H1 (cell line): ENCODE results near the gene CCDC78. TPM values are rescaled to one million over a fixed set of nuclear protein-coding genes. Genes with fewer than 3 reads are reported as not detected.
A peak's percentile ranks its signal among the peaks of the same experiment; 100 is the strongest.

Experiments
- CTCF ChIA-PET: fragments of 300-600 bp; sonication (Branson Sonifier 250); formaldehyde crosslinking; loops from one replicate; lab custom pipeline; 2021; ENCODE audit not compliant: partially characterized antibody; lab: Charles Lee
- POLR2A ChIA-PET: fragments of 300-600 bp; sonication (Branson Sonifier 250); formaldehyde crosslinking; loops from one replicate; lab custom pipeline; 2021; ENCODE audit warnings: inconsistent platforms; ENCODE audit not compliant: partially characterized antibody; lab: Charles Lee
- DNase-seq, 2 experiments: peaks; one replicate each; pipeline versions ENCODE4 v3.0.0 to v3.0.0-alpha.2; 2010 to 2022; ENCODE audit warnings: low spot score in 2 of 2, low read depth in 1 of 2, mixed read lengths in 1 of 2
- FAIRE-seq: peaks from 2 replicates; lab custom pipeline; 2011; peaks lifted over from hg19 to GRCh38; lab: Jason Lieb, UNC
- H2AFZ ChIP-seq: 2 replicates; pipeline ENCODE4 v1.8.1; 2012; ENCODE audit warnings: low read length, inconsistent platforms
- H2AK5ac ChIP-seq: 2 replicates; pipeline ENCODE4 v1.6.1; 2013; ENCODE audit warnings: low read depth, low read length
- H2BK120ac ChIP-seq: replicated peaks from 2 replicates; pipeline ENCODE3; 2013; ENCODE audit warnings: low read depth, low read length, inconsistent platforms
- H2BK12ac ChIP-seq: 2 replicates; pipeline ENCODE4 v1.6.1; 2013; ENCODE audit warnings: low read depth, low read length
- H2BK15ac ChIP-seq: 2 replicates; pipeline ENCODE4 v1.6.1; 2013; ENCODE audit warnings: low read length
- H2BK20ac ChIP-seq: 2 replicates; pipeline ENCODE4 v1.6.1; 2013; ENCODE audit warnings: low read length
- H2BK5ac ChIP-seq: 2 replicates; pipeline ENCODE4 v1.6.1; 2013; ENCODE audit warnings: low read depth, low read length
- H3K14ac ChIP-seq: 2 replicates; pipeline ENCODE4 v1.6.1; 2013; ENCODE audit warnings: inconsistent platforms; ENCODE audit not compliant: insufficient read length
- H3K18ac ChIP-seq: 2 replicates; pipeline ENCODE4 v1.6.1; 2013; ENCODE audit warnings: low read length; ENCODE audit errors: extremely low read depth
- H3K23ac ChIP-seq: 2 replicates; pipeline ENCODE4 v1.6.1; 2013; ENCODE audit warnings: inconsistent platforms; ENCODE audit not compliant: insufficient read length
- H3K23me2 ChIP-seq: 2 replicates; pipeline ENCODE4 v1.6.1; 2013; ENCODE audit warnings: low read depth, low read length
- H3K27ac ChIP-seq: 2 replicates; pipeline ENCODE4 v1.6.1; 2011; ENCODE audit warnings: low read depth, low read length, inconsistent platforms
- H3K27me3 ChIP-seq, 4 experiments: replicated peaks in 1 of 4; 1 replicate in 1 of 4; 2 replicates in 3 of 4; pipeline versions ENCODE4 v1.6.1 to v1.8.1; 2011 to 2013; ENCODE audit warnings: low read length in 3 of 4, mild to moderate bottlenecking in 3 of 4, inconsistent platforms in 2 of 4, mixed read lengths in 2 of 4, moderate library complexity in 1 of 4; ENCODE audit not compliant: control insufficient read depth in 3 of 4, insufficient read depth in 3 of 4; ENCODE audit errors: extremely low read depth in 1 of 4
- H3K36me3 ChIP-seq, 4 experiments: 2 replicates each; pipeline versions ENCODE4 v1.6.1 to v1.8.1; 2011 to 2013; ENCODE audit warnings: mild to moderate bottlenecking in 4 of 4, low read length in 3 of 4, moderate library complexity in 2 of 4, control low read depth in 1 of 4, inconsistent platforms in 1 of 4; ENCODE audit not compliant: insufficient read depth in 4 of 4, control insufficient read depth in 2 of 4
- H3K4ac ChIP-seq: replicated peaks from 2 replicates; pipeline ENCODE3; 2013; ENCODE audit warnings: low read length, low read depth, mixed read lengths, inconsistent platforms; ENCODE audit not compliant: insufficient read length
- H3K4me1 ChIP-seq, 4 experiments: replicated peaks in 1 of 4; 1 replicate in 1 of 4; 2 replicates in 3 of 4; pipeline versions ENCODE4 v1.6.1 to v1.8.1; 2011 to 2013; ENCODE audit warnings: low read length in 3 of 4, inconsistent platforms in 2 of 4, mixed read lengths in 1 of 4; ENCODE audit not compliant: insufficient read depth in 4 of 4, control insufficient read depth in 3 of 4
- H3K4me2 ChIP-seq, 2 experiments: 2 replicates each; pipeline versions ENCODE4 v1.6.1 to v1.8.1; 2011 to 2013; ENCODE audit warnings: low read depth in 2 of 2, low read length in 2 of 2, control low read depth in 1 of 2, inconsistent platforms in 1 of 2, mild to moderate bottlenecking in 1 of 2; ENCODE audit not compliant: insufficient read depth in 1 of 2
- H3K4me3 ChIP-seq, 4 experiments: fragments of 200-600, 300-600 bp in 1 of 4; sonication (generic), shearing (Covaris generic), sonication (Bioruptor Twin) in 1 of 4; 2 replicates each; pipeline versions ENCODE4 v1.5.1 to v1.8.1; 2011 to 2016; ENCODE audit warnings: low read length in 4 of 4, low read depth in 3 of 4, control low read depth in 2 of 4, inconsistent platforms in 2 of 4, mild to moderate bottlenecking in 2 of 4, mixed read lengths in 1 of 4, moderate library complexity in 1 of 4; ENCODE audit not compliant: insufficient read depth in 2 of 4; ENCODE audit errors: extremely low read depth in 1 of 4
- H3K56ac ChIP-seq: replicated peaks from 2 replicates; pipeline ENCODE3; 2013; ENCODE audit warnings: low read depth, mild to moderate bottlenecking, mixed read lengths, low read length, inconsistent platforms; ENCODE audit not compliant: insufficient read length
- H3K79me1 ChIP-seq: 2 replicates; pipeline ENCODE4 v1.6.1; 2013; ENCODE audit warnings: low read depth, low read length, control low read depth
- H3K79me2 ChIP-seq, 2 experiments: 2 replicates each; pipeline versions ENCODE4 v1.6.1 to v1.8.1; 2012 to 2013; ENCODE audit warnings: low read length in 2 of 2, mild to moderate bottlenecking in 2 of 2, inconsistent platforms in 1 of 2; ENCODE audit not compliant: insufficient read depth in 2 of 2, control insufficient read depth in 1 of 2
- H3K9ac ChIP-seq, 4 experiments: replicated peaks in 1 of 4; 1 replicate in 1 of 4; 2 replicates in 3 of 4; pipeline versions ENCODE4 v1.6.1 to v1.8.1; 2011 to 2013; ENCODE audit warnings: low read depth in 3 of 4, low read length in 3 of 4, control low read depth in 2 of 4, mild to moderate bottlenecking in 2 of 4, moderate library complexity in 2 of 4, inconsistent platforms in 1 of 4; ENCODE audit errors: extremely low read depth in 1 of 4
- H3K9me3 ChIP-seq, 2 experiments: 2 replicates each; pipeline versions ENCODE4 v1.6.1 to v1.8.1; 2012 to 2013; ENCODE audit warnings: mild to moderate bottlenecking in 2 of 2, moderate library complexity in 2 of 2, control low read depth in 1 of 2, inconsistent platforms in 1 of 2, low read depth in 1 of 2, low read length in 1 of 2, mixed read lengths in 1 of 2; ENCODE audit not compliant: insufficient read depth in 2 of 2
- H4K20me1 ChIP-seq, 2 experiments: replicated peaks in 1 of 2; 2 replicates each; pipeline versions ENCODE3 to v1.8.1; 2011 to 2013; ENCODE audit warnings: inconsistent platforms in 2 of 2, low read length in 2 of 2, mild to moderate bottlenecking in 1 of 2; ENCODE audit not compliant: insufficient read depth in 2 of 2, control insufficient read depth in 1 of 2
- H4K5ac ChIP-seq: 2 replicates; pipeline ENCODE4 v1.6.1; 2013; ENCODE audit warnings: low read length, low read depth, mixed read lengths, inconsistent platforms; ENCODE audit not compliant: insufficient read length
- H4K8ac ChIP-seq: 2 replicates; pipeline ENCODE4 v1.8.0; 2013; ENCODE audit warnings: mild to moderate bottlenecking, moderate library complexity, low read length, inconsistent platforms; ENCODE audit not compliant: insufficient read depth; ENCODE audit errors: extremely low read depth
- H4K91ac ChIP-seq: replicated peaks from 2 replicates; pipeline ENCODE3; 2013; ENCODE audit warnings: low read length, mixed read lengths, inconsistent platforms; ENCODE audit not compliant: insufficient read length
- EGR1 ChIP-seq: IDR thresholded peaks from 2 replicates; pipeline ENCODE4 v1.6.1; 2011; ENCODE audit warnings: low read depth, low read length, borderline replicate concordance
- JUND ChIP-seq: IDR thresholded peaks from 2 replicates; pipeline ENCODE4 v1.6.1; 2011; ENCODE audit warnings: mild to moderate bottlenecking, improper control_type of control experiment, low read length
- RFX5 ChIP-seq: IDR thresholded peaks from 2 replicates; pipeline ENCODE4 v1.6.1; 2011; ENCODE audit warnings: low read depth, low read length, improper control_type of control experiment, borderline replicate concordance
- WGBS, 2 experiments: shearing (Covaris generic) in 1 of 2; methylation state at CpG; one replicate each; pipeline versions ENCODE4 v1.1.6 to v1.1.7; 2013 to 2015; ENCODE audit warnings: low lambda C conversion rate in 2 of 2, mixed read lengths in 2 of 2, inconsistent platforms in 1 of 2, low coverage in 1 of 2, missing lambda C conversion rate in 1 of 2; ENCODE audit not compliant: insufficient replicate concordance in 2 of 2, insufficient coverage in 1 of 2, insufficient read length in 1 of 2; ENCODE audit errors: extremely low coverage in 1 of 2, missing lambda C conversion rate in 1 of 2; 5-methylcytosine and 5-hydroxymethylcytosine counted together
- polyA plus RNA-seq, 7 experiments: library from polyadenylated mRNA; depleted of rRNA in 3 of 7; stranded (reverse) in 5 of 7; unstranded in 2 of 7; fragments of >200 nt in 5 of 7; fragments of 200-250 nt in 2 of 7; gene quantifications; 1 replicate in 5 of 7; 2 replicates in 1 of 7; 4 replicates in 1 of 7; pipeline versions ENCODE4 v1.2.1 to v1.2.3, GENCODE V29; 2011 to 2013; ENCODE audit warnings: missing spikeins in 2 of 7, mixed read lengths in 2 of 7
- total RNA-seq: library from RNA; stranded (reverse); fragmentation: NEBNext Ultra II Directional; extraction: Animal tissue kit (Norgen Biotek cat#: 25700); gene quantifications from 2 replicates; pipeline ENCODE4 v1.2.1, GENCODE V29; 2021

CCDC78 gene
- total and polyA plus RNA-seq, 2 of the 8 experiments (the other 6 are each of a cell fraction or from before 2014, with no cell fraction given), result 7.1 to 8.5 TPM

- DNase-seq, result no peak
- no peak overlapping the region for H3K23ac ChIP-seq
- TF ChIP-seq JUND, result no peak
- no peak for TF ChIP-seq EGR1
- no peak for TF ChIP-seq RFX5
- H2BK120ac ChIP-seq, result no peak overlapping the region
- H3K9ac ChIP-seq, result no peak overlapping the region
- H2BK12ac ChIP-seq, result peak overlapping the region; percentile 77; the same call in 1 of the 2 replicates
- H3K4me2 ChIP-seq, result no peak overlapping the region
- 89% methylated on average over 7 of the region's 20 CpGs; no CpG with 5 or more reads in 1 of the 2 experiments for WGBS, 2 experiments
- POLR2A ChIA-PET, result interaction anchor here (1.1 to 1.4 kb wide), 3 partner anchors 10 to 44 kb away, joined by 4 to 5 read pairs (median 4); partner anchors contain the start of gene ANTKMT
- no peaks in the 10 kb centered on the region for H3K27me3 ChIP-seq
- no peak overlapping the region for H3K27ac ChIP-seq
- no peaks in the 10 kb centered on the region for H3K79me2 ChIP-seq
- no peaks in the 10 kb centered on the region for H4K20me1 ChIP-seq
- FAIRE-seq, result no peak
- no peak overlapping the region for H4K5ac ChIP-seq
- no peak overlapping the region for H2AK5ac ChIP-seq
- no peaks in the 10 kb centered on the region for H3K9me3 ChIP-seq
- H3K79me1 ChIP-seq, result no peaks in the 10 kb centered on the region
- no peak overlapping the region; the same call in 1 of the 2 replicates for H3K18ac ChIP-seq
- H4K8ac ChIP-seq, result peak overlapping the region; percentile 86; the same call in 1 of the 2 replicates
- H3K4ac ChIP-seq, result no peak overlapping the region
- peaks cover 0 to 8% (median 5%) of the 10 kb centered on the region in 4 experiments; a peak in 4 of 7 replicates for H3K4me1 ChIP-seq
- no peaks in the 10 kb centered on the region for H3K36me3 ChIP-seq
- no peak overlapping the region for H4K91ac ChIP-seq
- no peak overlapping the region for H3K14ac ChIP-seq
- H3K23me2 ChIP-seq, result no peaks in the 10 kb centered on the region; the same call in 1 of the 2 replicates
- no peak overlapping the region for H3K56ac ChIP-seq
- CTCF ChIA-PET, result interaction anchor here (1.5 to 4.0 kb wide), 3 partner anchors 21 to 54 kb away, joined by 4 to 22 read pairs (median 14); no protein-coding TSS in a partner anchor
- peak overlapping the region; percentile 98 for H2BK15ac ChIP-seq
- H2AFZ ChIP-seq, result no peak overlapping the region
- no peak overlapping the region for H2BK20ac ChIP-seq
- H3K4me3 ChIP-seq, result no peak overlapping the region
- peak overlapping the region; percentile 44; the same call in 1 of the 2 replicates for H2BK5ac ChIP-seq
These were observed 38.0 kb upstream of the CCDC78 start for GRCh38 chr16:764184-764750.
